Nephron (organoid): ENCODE results near the gene KRTAP10-11.
"Not testable (repeated sequence)": the region's sequence is repeated elsewhere in the genome, so short reads cannot be mapped to it uniquely, and the experiment has no call there.

Source experiments
- H3K27ac Mint-ChIP-seq, 3 experiments: 2 replicates each; pipeline ENCODE4 v1.8.0; 2020; ENCODE audit warnings: mixed read lengths in 3 of 3, mild to moderate bottlenecking in 2 of 3, moderate library complexity in 1 of 3
- H3K27me3 Mint-ChIP-seq: 2 replicates; pipeline ENCODE4 v1.8.0; 2021; ENCODE audit warnings: low read depth, mild to moderate bottlenecking, moderate library complexity, mixed read lengths
- H3K36me3 Mint-ChIP-seq: 2 replicates; pipeline ENCODE4 v1.8.0; 2020; ENCODE audit warnings: low read depth, mixed read lengths
- H3K4me1 Mint-ChIP-seq: 2 replicates; pipeline ENCODE4 v1.8.0; 2020; ENCODE audit warnings: mixed read lengths
- H3K4me3 Mint-ChIP-seq, 3 experiments: 2 replicates each; pipeline ENCODE4 v1.8.0; 2020; ENCODE audit warnings: mild to moderate bottlenecking in 3 of 3, mixed read lengths in 3 of 3, moderate library complexity in 2 of 3
- H3K9me3 Mint-ChIP-seq: 2 replicates; pipeline ENCODE4 v1.8.0; 2020; ENCODE audit warnings: mixed read lengths
- TF ChIP-seq, protein P1 (sequence below), 3 experiments: fragments of 200-600 bp; sonication (generic); IDR thresholded peaks; one replicate each; pipeline ENCODE4 v1.5.0; 2021; ENCODE audit warnings: antibody characterized with exemption in 3 of 3; ENCODE audit not compliant: unreplicated experiment in 3 of 3

The KRTAP10-11 gene, protein sequence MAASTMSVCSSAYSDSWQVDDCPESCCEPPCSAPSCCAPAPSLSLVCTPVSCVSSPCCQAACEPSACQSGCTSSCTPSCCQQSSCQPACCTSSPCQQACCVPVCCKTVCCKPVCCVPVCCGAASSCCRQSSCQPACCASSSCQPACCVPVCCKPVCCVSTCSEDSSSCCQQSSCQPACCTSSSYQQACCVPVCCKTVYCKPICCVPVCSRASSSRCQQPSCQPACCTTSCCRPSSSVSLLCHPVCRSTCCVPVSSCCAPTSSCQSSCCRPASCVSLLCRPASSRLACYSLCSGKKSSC

DNA sequence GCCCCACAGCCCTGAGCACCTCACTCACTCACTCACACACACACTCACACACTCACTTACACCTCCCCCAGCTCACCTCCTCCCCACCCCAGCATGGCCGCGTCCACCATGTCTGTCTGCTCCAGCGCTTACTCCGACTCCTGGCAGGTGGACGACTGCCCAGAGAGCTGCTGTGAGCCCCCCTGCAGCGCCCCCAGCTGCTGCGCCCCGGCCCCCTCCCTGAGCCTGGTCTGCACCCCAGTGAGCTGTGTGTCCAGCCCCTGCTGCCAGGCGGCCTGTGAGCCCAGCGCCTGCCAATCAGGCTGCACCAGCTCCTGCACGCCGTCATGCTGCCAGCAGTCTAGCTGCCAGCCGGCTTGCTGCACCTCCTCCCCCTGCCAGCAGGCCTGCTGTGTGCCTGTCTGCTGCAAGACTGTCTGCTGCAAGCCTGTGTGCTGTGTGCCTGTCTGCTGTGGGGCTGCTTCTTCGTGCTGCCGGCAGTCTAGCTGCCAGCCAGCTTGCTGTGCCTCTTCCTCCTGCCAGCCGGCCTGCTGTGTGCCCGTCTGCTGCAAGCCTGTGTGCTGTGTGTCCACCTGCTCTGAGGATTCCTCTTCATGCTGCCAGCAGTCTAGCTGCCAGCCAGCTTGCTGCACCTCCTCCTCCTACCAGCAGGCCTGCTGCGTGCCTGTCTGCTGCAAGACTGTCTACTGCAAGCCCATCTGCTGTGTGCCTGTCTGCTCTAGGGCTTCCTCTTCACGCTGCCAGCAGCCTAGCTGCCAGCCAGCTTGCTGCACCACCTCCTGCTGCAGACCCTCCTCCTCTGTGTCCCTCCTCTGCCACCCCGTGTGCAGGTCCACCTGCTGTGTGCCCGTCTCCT is at the start of gene KRTAP10-11:
TSS of gene KRTAP10-11 (plus strand) at position 49 of the 856 bp plus-strand sequence. CDS start at position 94, 45 bp downstream.
- Mint-ChIP-seq H3K9me3 (peaks cover 36% of the 10 kb centered on the region), H3K4me1 (peaks cover 11% of the 10 kb centered on the region), H3K27me3 (peaks cover 12% of the 10 kb centered on the region), H3K27ac (peak within 1 kb of the TSS in 1 of 3 experiments; percentile 31), H3K36me3 (peaks cover 11% of the 10 kb centered on the region)
- H3K4me3 Mint-ChIP-seq: not testable (repeated sequence)

DNA sequence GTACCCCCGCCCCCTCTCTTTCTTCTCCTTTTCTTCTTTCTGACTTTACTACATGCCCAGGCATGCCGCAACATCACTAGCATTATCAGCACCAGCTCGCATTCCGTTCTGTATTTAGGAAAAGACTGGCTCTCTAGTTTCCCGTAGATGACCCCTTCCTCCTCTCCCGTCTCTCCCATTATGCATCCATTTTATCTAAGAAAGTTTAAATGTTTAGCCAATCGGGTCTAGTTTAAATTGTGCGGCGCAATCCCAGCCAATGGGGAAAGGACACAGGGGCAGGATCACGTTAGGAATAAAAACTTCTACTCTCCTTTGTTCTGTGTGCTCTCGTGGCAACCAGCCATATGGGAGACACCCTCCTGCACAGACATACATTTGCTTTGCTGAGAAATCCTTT is 48.2 kb upstream of the KRTAP10-11 start:
- Mint-ChIP-seq H3K27ac (no peak overlapping the region), H3K9me3 (peaks cover 5% of the 10 kb centered on the region), H3K36me3 (no peaks in the 10 kb centered on the region), H3K4me1 (peaks cover 11% of the 10 kb centered on the region), H3K27me3 (peaks cover 13% of the 10 kb centered on the region), H3K4me3 (no peak overlapping the region)
- TF ChIP-seq, protein P1, sequence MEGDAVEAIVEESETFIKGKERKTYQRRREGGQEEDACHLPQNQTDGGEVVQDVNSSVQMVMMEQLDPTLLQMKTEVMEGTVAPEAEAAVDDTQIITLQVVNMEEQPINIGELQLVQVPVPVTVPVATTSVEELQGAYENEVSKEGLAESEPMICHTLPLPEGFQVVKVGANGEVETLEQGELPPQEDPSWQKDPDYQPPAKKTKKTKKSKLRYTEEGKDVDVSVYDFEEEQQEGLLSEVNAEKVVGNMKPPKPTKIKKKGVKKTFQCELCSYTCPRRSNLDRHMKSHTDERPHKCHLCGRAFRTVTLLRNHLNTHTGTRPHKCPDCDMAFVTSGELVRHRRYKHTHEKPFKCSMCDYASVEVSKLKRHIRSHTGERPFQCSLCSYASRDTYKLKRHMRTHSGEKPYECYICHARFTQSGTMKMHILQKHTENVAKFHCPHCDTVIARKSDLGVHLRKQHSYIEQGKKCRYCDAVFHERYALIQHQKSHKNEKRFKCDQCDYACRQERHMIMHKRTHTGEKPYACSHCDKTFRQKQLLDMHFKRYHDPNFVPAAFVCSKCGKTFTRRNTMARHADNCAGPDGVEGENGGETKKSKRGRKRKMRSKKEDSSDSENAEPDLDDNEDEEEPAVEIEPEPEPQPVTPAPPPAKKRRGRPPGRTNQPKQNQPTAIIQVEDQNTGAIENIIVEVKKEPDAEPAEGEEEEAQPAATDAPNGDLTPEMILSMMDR (IDR thresholded peaks at IDR 0.05; ENCODE audit: unreplicated experiment in 3 of 3): no peak

DNA sequence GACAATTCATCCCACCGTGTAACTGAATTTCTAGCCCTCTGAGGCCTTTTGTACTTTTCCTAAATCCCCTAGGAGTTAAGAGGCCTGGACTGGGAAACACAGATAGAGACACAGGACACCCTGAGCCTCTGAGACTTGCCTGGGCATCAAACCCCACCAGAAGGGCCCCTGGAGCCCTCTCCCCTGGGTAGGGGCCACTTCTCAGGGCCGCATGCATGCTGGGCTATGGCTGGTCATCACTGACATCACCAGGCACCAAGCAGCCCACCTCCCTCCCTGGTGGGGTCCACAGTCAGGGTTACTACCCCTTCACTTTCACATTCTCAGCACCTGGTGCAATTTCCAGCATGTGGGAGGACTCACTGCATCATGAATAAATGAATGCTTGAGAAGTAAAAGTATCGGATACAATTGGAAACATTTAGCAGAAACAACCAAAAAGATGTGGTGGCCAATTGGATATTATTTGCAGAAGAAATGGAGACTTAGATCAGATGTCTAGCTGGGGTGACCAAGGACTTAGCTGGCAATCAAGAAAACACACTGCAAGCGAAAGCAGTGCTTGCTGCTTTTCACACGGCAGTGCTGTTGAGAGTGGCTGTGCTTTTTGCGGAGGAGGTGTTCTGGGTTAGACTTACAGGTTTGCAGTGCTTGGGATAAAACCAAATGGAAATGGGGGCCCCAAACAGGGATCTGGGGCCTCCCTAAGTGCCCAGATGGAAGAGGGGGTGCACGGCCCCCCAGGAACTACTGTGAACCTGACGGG is 46.8 kb upstream of the KRTAP10-11 start:
- TF ChIP-seq, protein P1 (IDR thresholded peaks at IDR 0.05; ENCODE audit: unreplicated experiment in 3 of 3): no peak
- Mint-ChIP-seq H3K27ac (no peak overlapping the region), H3K4me1 (no peaks in the 10 kb centered on the region), H3K9me3 (peaks cover 8% of the 10 kb centered on the region), H3K27me3 (peaks cover 9% of the 10 kb centered on the region), H3K36me3 (no peaks in the 10 kb centered on the region), H3K4me3 (no peak overlapping the region)

DNA sequence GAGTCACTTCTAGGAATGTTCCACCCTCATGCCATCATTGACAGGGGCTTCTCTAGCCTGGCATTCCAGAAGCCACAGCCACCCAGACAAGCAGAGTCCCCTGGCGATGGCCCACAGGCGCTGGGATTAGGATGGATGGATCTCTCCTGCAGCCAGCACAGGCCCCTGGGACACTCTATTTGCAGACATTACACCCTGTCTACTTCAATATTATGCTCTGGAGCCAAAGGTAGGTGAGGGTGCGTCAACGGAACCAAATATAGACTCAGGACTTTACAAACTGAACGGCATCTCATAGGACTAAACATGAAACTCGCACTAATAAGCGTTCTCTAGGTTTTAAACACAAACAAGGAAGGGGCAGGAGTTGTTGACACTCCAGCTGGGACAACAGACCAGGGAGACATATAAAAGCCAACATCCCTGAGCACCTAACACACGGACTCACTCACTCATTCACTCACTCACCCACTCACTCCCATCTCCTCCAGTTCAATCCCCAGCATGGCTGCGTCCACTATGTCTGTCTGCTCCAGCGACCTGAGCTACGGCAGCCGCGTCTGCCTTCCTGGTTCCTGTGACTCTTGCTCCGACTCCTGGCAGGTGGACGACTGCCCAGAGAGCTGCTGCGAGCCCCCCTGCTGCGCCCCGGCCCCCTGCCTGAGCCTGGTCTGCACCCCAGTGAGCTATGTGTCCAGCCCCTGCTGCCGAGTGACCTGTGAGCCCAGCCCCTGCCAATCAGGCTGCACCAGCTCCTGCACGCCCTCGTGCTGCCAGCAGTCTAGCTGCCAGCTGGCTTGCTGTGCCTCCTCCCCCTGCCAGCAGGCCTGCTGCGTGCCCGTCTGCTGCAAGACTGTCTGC is 45.9 kb upstream of the KRTAP10-11 start, which contains the start of gene KRTAP10-7:
TSS of gene KRTAP10-7 (plus strand) at position 480 of the 861 bp plus-strand sequence. CDS start at position 505, 25 bp downstream.
- not testable (repeated sequence) for H3K4me3 Mint-ChIP-seq, H3K27me3 Mint-ChIP-seq, H3K4me1 Mint-ChIP-seq, H3K27ac Mint-ChIP-seq, H3K36me3 Mint-ChIP-seq
- peaks cover 11% of the 10 kb centered on the region for H3K9me3 Mint-ChIP-seq

DNA sequence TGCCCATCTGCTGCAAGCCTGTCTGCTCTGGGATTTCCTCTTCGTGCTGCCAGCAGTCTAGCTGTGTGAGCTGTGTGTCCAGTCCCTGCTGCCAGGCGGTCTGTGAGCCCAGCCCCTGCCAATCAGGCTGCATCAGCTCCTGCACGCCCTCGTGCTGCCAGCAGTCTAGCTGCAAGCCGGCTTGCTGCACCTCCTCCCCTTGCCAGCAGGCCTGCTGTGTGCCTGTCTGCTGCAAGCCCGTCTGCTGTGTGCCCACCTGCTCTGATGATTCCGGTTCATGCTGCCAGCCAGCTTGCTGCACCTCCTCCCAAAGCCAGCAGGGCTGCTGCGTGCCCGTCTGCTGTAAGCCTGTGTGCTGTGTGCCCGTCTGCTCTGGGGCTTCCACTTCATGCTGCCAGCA is 45.1 kb upstream of the KRTAP10-11 start:
- not testable (repeated sequence) for H3K27ac Mint-ChIP-seq, H3K4me1 Mint-ChIP-seq, H3K4me3 Mint-ChIP-seq, H3K36me3 Mint-ChIP-seq, H3K27me3 Mint-ChIP-seq
- peaks cover 11% of the 10 kb centered on the region for H3K9me3 Mint-ChIP-seq

DNA sequence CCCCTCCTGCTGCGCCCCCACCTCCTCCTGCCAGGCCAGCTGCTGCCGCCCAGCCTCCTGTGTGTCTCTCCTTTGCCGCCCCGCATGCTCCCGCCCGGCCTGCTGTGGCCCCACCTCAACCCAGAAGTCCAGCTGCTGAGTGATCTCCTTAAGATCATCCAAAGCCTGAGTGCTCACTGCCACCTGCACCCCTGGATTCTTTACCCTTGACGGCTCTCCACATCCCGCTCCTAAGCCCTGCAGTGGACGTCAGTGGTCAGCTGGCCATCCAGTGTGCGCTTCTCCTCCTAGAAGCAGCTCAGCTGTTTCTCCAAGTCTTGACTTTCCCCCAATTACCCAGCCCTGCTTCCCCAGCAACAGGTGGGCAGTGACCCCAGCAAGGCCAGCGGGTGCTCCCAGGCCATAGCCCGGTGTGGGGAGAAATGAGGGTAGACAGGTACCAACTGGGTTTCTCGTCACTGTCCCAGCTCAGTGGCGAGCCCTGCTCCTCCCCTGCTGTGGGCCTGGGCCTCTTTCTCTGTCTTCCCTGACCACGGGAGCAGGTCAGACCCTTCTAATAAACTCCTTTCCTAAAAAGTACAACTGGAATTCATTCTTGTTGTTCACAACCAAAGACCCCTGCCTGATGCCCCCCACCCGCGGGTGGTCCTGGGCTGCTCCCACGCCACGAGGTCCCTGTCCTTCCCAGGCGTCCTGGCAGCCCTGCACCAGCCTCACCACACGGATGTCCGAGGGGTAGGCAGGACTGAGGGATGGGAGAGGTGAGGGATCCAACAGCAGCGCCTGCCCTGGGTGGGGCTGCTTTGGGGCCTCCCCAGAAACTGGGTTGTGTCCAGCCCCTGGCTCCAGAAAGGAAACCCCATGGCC is 44.4 kb upstream of the KRTAP10-11 start:
- no peaks in the 10 kb centered on the region for H3K36me3 Mint-ChIP-seq
- no peak overlapping the region for H3K27ac Mint-ChIP-seq
- TF ChIP-seq, protein P1 (IDR thresholded peaks at IDR 0.05; ENCODE audit: unreplicated experiment in 3 of 3): no peak
- H3K4me1 Mint-ChIP-seq: no peaks in the 10 kb centered on the region
- no peak overlapping the region for H3K4me3 Mint-ChIP-seq
- H3K27me3 Mint-ChIP-seq: peaks cover 16% of the 10 kb centered on the region
- peaks cover 15% of the 10 kb centered on the region for H3K9me3 Mint-ChIP-seq
